Ovary (tissue), 3 donors: ENCODE measurements around the gene DNAJB9.

Experiments
- EP300 ChIP-seq: sonication (generic); formaldehyde crosslinking; IDR thresholded peaks from one replicate; pipeline ENCODE4 v1.6.1; 2017; ENCODE audit warnings: antibody characterized with exemption
- POLR2A ChIP-seq: fragments of 450-650 bp; IDR thresholded peaks from one replicate; pipeline ENCODE4 v1.6.1; 2017; ENCODE audit warnings: antibody characterized with exemption, mild to moderate bottlenecking, moderate library complexity
- TF ChIP-seq, protein P1 (sequence below), 3 donors: fragments of 450-650 bp in 2 of 3; fragments of 200-600 bp in 1 of 3; IDR thresholded peaks; one replicate each; pipeline versions ENCODE4 v1.5.1 to v1.8.0; 2016 to 2022; ENCODE audit warnings: antibody characterized with exemption in 3 of 3, mild to moderate bottlenecking in 1 of 3
- donor health status: DM: no; HTN: no; CAD: no.

DNA sequence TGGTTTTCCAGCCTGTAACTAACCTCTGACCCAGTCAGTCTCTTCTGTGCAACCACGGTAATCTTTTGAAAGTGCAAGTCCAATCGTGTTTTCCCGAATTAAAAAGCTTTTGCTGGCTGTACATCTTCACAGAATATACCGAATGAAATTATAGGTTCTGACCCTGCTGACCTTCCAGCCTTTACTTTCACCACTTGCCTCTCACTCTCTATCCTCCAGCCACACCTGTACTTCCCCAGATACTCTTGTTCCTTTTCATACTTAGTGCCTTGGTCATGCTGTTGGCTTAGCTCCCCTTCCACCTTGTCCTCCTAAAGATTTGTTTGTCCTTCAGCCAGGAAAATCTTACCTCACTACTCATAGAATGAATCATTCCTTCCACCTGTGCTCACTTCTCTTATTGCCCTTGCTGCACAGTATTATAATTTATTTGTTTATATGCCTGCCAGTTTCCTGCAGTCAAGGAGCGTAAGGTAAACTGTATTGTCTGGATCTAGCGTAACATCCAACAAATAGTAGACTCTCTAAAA, 41.4 kb upstream of the DNAJB9 start:
- TF ChIP-seq, protein P1, sequence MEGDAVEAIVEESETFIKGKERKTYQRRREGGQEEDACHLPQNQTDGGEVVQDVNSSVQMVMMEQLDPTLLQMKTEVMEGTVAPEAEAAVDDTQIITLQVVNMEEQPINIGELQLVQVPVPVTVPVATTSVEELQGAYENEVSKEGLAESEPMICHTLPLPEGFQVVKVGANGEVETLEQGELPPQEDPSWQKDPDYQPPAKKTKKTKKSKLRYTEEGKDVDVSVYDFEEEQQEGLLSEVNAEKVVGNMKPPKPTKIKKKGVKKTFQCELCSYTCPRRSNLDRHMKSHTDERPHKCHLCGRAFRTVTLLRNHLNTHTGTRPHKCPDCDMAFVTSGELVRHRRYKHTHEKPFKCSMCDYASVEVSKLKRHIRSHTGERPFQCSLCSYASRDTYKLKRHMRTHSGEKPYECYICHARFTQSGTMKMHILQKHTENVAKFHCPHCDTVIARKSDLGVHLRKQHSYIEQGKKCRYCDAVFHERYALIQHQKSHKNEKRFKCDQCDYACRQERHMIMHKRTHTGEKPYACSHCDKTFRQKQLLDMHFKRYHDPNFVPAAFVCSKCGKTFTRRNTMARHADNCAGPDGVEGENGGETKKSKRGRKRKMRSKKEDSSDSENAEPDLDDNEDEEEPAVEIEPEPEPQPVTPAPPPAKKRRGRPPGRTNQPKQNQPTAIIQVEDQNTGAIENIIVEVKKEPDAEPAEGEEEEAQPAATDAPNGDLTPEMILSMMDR (IDR thresholded peaks at IDR 0.05) = no peak
- TF ChIP-seq POLR2A (no peak), EP300 (no peak)
